VCaP (cell line): Measurements from ENCODE around the gene PRKCD.

Experiments used
- H3K27ac ChIP-seq: fragments of 450-650 bp; 2 replicates; pipeline ENCODE4 v1.5.1; 2017
- TF ChIP-seq, protein P1 (sequence below): fragments of 450-650 bp; conservative IDR thresholded peaks from 2 replicates; pipeline ENCODE4 v1.5.1; 2017; ENCODE audit warnings: mild to moderate bottlenecking, moderate library complexity

The PRKCD gene

GRCh38 chr3:53188136-53188685, 27.2 kb downstream of the PRKCD start:
- TF ChIP-seq, protein P1, sequence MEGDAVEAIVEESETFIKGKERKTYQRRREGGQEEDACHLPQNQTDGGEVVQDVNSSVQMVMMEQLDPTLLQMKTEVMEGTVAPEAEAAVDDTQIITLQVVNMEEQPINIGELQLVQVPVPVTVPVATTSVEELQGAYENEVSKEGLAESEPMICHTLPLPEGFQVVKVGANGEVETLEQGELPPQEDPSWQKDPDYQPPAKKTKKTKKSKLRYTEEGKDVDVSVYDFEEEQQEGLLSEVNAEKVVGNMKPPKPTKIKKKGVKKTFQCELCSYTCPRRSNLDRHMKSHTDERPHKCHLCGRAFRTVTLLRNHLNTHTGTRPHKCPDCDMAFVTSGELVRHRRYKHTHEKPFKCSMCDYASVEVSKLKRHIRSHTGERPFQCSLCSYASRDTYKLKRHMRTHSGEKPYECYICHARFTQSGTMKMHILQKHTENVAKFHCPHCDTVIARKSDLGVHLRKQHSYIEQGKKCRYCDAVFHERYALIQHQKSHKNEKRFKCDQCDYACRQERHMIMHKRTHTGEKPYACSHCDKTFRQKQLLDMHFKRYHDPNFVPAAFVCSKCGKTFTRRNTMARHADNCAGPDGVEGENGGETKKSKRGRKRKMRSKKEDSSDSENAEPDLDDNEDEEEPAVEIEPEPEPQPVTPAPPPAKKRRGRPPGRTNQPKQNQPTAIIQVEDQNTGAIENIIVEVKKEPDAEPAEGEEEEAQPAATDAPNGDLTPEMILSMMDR: no peak
- H3K27ac ChIP-seq: no peak overlapping the region

DNA sequence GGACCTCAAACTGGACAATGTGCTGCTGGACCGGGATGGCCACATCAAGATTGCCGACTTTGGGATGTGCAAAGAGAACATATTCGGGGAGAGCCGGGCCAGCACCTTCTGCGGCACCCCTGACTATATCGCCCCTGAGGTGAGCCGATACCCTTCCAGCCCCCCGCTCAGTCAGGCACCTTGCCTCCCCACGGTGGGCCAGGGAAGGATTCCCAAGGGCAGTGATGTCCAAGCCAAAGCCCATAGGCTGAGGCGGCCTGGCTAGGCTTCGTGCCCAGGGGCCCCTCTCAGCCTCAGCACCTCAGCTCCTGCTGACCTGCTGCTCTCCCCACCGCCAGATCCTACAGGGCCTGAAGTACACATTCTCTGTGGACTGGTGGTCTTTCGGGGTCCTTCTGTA, 27.7 kb downstream of the PRKCD start:
- H3K27ac ChIP-seq: no peak overlapping the region
- TF ChIP-seq, protein P1: no peak

DNA sequence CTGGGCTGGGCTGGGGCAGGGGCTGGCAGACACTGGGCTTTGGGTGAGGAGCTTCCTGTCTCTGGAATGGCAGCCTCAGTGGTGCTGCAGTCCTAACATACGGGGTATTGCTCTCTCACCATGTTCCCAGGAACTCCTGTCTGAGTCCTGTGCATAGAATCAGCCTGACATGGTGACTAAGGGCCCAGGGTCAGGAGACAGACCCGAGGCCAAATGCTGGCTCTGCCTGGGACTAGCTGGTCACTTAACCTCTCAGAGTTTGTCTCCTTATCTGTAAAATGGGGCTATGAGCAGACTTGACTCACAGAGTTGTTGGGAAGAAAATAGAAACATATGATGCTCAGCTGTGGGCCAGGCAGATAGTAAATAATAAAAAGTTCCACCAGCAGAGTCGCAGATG, 28.3 kb downstream of the PRKCD start:
- TF ChIP-seq, protein P1: no peak
- no peak overlapping the region for H3K27ac ChIP-seq

- TF ChIP-seq, protein P1: no peak
- peak overlapping the region; percentile 84 for H3K27ac ChIP-seq
Measured at GRCh38 chr3:53190659-53191058, 29.6 kb downstream of the PRKCD start.

DNA sequence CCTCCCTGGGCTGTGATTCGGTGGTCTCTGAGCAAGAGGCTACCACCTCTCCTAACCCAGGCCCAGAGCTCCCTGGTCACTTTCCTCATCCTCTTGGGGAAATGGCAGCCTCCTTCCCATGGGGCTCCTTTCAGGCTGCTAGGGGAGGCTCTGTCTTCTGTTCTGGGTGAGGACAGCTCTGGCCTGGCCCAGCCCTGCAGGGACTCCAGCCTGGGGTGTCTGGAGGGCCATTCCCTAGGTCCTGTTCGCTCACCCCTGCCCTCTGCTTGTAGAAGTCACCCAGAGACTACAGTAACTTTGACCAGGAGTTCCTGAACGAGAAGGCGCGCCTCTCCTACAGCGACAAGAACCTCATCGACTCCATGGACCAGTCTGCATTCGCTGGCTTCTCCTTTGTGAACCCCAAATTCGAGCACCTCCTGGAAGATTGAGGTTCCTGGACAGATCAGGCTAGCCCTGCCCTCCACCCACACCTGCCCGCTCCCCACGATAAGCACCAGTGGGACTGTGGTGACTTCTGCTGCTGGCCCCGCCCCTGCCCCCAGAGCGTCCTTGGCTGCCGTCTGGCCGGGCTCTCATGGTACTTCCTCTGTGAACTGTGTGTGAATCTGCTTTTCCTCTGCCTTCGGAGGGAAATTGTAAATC, 30.9 kb downstream of the PRKCD start:
- TF ChIP-seq, protein P1: no peak
- H3K27ac ChIP-seq: peak overlapping the region; percentile 84

- peak overlapping the region; percentile 84 for H3K27ac ChIP-seq
- TF ChIP-seq, protein P1: no peak
Measured at GRCh38 chr3:53192608-53193007, 31.6 kb downstream of the PRKCD start.

DNA sequence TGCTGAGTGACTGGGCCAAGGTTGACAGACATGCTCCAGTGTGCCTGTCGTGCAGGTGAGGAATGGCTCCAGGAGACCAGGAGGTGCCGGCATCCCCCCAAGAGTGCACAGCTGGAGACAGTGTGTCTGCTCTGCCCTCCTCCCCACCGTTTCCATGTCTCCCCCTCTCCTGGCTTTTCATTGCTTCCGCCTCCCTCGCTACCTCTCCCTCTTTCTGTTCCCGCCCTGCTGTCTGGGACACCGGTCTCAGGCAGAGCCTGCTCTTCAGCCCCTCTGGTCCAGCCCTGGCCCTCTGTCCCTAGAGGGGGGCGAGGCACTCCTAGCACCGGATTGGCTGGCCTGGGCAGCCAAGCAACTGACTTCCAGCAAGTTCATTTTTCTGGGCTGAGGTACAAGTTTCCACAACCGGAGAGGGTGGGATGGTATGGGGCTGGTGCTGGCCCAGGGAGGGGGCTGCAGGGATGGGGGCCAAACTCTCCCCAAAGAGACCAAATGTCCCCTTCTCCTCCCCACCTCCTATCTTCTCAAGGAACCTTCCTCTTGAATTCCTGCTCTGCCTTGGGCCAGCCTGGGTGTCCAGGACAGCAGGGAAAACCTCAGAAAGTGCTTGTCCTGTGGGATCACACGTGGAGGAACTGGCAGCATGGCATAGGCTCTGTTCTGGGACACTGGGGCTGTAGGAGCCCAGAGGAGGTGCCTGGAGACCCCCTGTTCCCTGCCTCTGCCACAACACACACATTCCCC, 32.6 kb downstream of the PRKCD start:
- H3K27ac ChIP-seq: peak overlapping the region; percentile 84
- TF ChIP-seq, protein P1: no peak
